ENCODE results near the gene IMMP2L. TPM values are rescaled to one million over a fixed set of nuclear protein-coding genes. Genes with fewer than 3 reads are reported as not detected.

The IMMP2L gene
- total and polyA plus RNA-seq, 4 donors, result 7.3 to 21.1 (median 12.4) TPM

GRCh38 chr7:111588065-111588433 lies 25.8 kb upstream of the IMMP2L start:
- Histone ChIP-seq H3K36me3 (ENCODE audit: control insufficient read depth in 4 of 4, insufficient read depth in 3 of 4, low read depth in 1 of 4, low read length in 3 of 4) (no peaks in the 10 kb centered on the region), H3K4me3 (ENCODE audit: low read depth in 1 of 3, low read length in 3 of 3) (no peak overlapping the region), H3K4me1 (ENCODE audit: control insufficient read depth in 4 of 4, insufficient read depth in 4 of 4, low read length in 3 of 4) (no peaks in the 10 kb centered on the region), H3K9me3 (ENCODE audit: control insufficient read depth in 4 of 4, low read length in 3 of 4) (no peaks in the 10 kb centered on the region), H3K27ac (ENCODE audit: low read depth in 1 of 2, low read length in 2 of 2) (no peak overlapping the region), H3K9ac (ENCODE audit: low read depth in 1 of 2, low read length in 2 of 2) (no peak overlapping the region), H3K27me3 (ENCODE audit: control insufficient read depth in 4 of 4, insufficient read depth in 4 of 4, low read length in 3 of 4) (no peaks in the 10 kb centered on the region)
- DNase-seq (ENCODE audit: low spot score), result no peak
- WGBS, result 85% methylated on average over 3 of the region's 3 CpGs
- TF ChIP-seq RXRA (IDR thresholded peaks at IDR 0.05) (no peak), HNF4G (IDR thresholded peaks at IDR 0.05) (no peak), YY1 (IDR thresholded peaks at IDR 0.05) (no peak), JUND (IDR thresholded peaks at IDR 0.05) (no peak), ATF3 (IDR thresholded peaks at IDR 0.05) (no peak), NR2F2 (IDR thresholded peaks at IDR 0.05) (no peak), HNF4A (conservative IDR thresholded peaks at IDR 0.05) (no peak), SP1 (IDR thresholded peaks at IDR 0.05) (no peak), TAF1 (conservative IDR thresholded peaks at IDR 0.05) (no peak), RAD21 (IDR thresholded peaks at IDR 0.05) (no peak), CTCF (IDR thresholded peaks at IDR 0.05; ENCODE audit: low read depth, low read length, missing input control) (no peak)
- TF ChIP-seq, protein P1, sequence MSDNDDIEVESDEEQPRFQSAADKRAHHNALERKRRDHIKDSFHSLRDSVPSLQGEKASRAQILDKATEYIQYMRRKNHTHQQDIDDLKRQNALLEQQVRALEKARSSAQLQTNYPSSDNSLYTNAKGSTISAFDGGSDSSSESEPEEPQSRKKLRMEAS (IDR thresholded peaks at IDR 0.05), result no peak
- TF ChIP-seq, protein P2, sequence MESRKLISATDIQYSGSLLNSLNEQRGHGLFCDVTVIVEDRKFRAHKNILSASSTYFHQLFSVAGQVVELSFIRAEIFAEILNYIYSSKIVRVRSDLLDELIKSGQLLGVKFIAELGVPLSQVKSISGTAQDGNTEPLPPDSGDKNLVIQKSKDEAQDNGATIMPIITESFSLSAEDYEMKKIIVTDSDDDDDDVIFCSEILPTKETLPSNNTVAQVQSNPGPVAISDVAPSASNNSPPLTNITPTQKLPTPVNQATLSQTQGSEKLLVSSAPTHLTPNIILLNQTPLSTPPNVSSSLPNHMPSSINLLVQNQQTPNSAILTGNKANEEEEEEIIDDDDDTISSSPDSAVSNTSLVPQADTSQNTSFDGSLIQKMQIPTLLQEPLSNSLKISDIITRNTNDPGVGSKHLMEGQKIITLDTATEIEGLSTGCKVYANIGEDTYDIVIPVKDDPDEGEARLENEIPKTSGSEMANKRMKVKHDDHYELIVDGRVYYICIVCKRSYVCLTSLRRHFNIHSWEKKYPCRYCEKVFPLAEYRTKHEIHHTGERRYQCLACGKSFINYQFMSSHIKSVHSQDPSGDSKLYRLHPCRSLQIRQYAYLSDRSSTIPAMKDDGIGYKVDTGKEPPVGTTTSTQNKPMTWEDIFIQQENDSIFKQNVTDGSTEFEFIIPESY (IDR thresholded peaks at IDR 0.05), result no peak

DNA sequence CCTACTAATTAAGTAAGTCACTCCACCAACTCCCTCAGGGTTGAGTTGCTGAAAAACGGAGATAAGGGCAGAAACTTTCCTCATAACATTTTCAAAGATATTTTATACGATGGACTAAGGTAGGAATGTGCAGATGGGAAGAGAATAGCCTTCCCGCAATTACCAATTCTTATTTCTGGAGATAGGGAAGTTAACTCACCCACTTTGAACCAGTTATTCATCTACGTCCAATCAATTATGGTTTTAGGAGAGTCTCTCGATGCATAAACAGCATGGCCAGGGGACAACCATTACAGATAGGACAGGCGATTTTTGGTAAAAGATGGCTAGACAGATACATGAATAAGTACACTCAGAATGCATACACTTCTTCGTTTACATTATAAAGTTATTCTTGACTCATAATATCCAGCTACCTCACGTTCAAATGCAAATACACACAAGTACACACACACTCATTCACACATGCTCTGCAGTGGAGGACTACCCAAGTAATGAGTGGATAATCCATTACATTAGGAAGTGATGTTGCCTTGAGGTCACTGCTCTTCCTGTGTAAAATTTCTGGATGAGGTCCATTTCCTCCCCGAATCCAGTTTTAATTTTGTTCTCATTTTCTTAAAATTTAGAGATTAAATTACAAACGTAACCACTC lies 25.2 kb upstream of the IMMP2L start:
- no peak overlapping the region for H3K9ac ChIP-seq (ENCODE audit: low read depth in 1 of 2, low read length in 2 of 2)
- H3K4me3 ChIP-seq (ENCODE audit: low read depth in 1 of 3, low read length in 3 of 3), result no peak overlapping the region
- H3K36me3 ChIP-seq (ENCODE audit: control insufficient read depth in 4 of 4, insufficient read depth in 3 of 4, low read depth in 1 of 4, low read length in 3 of 4), result no peaks in the 10 kb centered on the region
- no peaks in the 10 kb centered on the region for H3K27me3 ChIP-seq (ENCODE audit: control insufficient read depth in 4 of 4, insufficient read depth in 4 of 4, low read length in 3 of 4)
- H3K27ac ChIP-seq (ENCODE audit: low read depth in 1 of 2, low read length in 2 of 2), result no peak overlapping the region
- no peak for DNase-seq (ENCODE audit: low spot score)
- no peaks in the 10 kb centered on the region for H3K9me3 ChIP-seq (ENCODE audit: control insufficient read depth in 4 of 4, low read length in 3 of 4)
- WGBS, result 83% methylated on average over 10 of the region's 10 CpGs
- no peaks in the 10 kb centered on the region for H3K4me1 ChIP-seq (ENCODE audit: control insufficient read depth in 4 of 4, insufficient read depth in 4 of 4, low read length in 3 of 4)
- no peak for TF ChIP-seq TAF1 (conservative IDR thresholded peaks at IDR 0.05)
- TF ChIP-seq CTCF (IDR thresholded peaks at IDR 0.05; ENCODE audit: low read depth, low read length, missing input control), result no peak
- no peak for TF ChIP-seq SP1 (IDR thresholded peaks at IDR 0.05)
- no peak for TF ChIP-seq NR2F2 (IDR thresholded peaks at IDR 0.05)
- TF ChIP-seq GABPA (IDR thresholded peaks at IDR 0.05 in 1 of 2, conservative IDR thresholded peaks at IDR 0.05 in 1 of 2), result no peak
- no peak for TF ChIP-seq YY1 (IDR thresholded peaks at IDR 0.05)
- no peak for TF ChIP-seq FOXA1 (IDR thresholded peaks at IDR 0.05)
- TF ChIP-seq, protein P3, sequence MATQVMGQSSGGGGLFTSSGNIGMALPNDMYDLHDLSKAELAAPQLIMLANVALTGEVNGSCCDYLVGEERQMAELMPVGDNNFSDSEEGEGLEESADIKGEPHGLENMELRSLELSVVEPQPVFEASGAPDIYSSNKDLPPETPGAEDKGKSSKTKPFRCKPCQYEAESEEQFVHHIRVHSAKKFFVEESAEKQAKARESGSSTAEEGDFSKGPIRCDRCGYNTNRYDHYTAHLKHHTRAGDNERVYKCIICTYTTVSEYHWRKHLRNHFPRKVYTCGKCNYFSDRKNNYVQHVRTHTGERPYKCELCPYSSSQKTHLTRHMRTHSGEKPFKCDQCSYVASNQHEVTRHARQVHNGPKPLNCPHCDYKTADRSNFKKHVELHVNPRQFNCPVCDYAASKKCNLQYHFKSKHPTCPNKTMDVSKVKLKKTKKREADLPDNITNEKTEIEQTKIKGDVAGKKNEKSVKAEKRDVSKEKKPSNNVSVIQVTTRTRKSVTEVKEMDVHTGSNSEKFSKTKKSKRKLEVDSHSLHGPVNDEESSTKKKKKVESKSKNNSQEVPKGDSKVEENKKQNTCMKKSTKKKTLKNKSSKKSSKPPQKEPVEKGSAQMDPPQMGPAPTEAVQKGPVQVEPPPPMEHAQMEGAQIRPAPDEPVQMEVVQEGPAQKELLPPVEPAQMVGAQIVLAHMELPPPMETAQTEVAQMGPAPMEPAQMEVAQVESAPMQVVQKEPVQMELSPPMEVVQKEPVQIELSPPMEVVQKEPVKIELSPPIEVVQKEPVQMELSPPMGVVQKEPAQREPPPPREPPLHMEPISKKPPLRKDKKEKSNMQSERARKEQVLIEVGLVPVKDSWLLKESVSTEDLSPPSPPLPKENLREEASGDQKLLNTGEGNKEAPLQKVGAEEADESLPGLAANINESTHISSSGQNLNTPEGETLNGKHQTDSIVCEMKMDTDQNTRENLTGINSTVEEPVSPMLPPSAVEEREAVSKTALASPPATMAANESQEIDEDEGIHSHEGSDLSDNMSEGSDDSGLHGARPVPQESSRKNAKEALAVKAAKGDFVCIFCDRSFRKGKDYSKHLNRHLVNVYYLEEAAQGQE (IDR thresholded peaks at IDR 0.05), result no peak
- TF ChIP-seq, protein P1 (IDR thresholded peaks at IDR 0.05), result no peak
- no peak for TF ChIP-seq EGR1 (IDR thresholded peaks at IDR 0.05; ENCODE audit: low read depth in 2 of 2)
- no peak for TF ChIP-seq HNF4A (conservative IDR thresholded peaks at IDR 0.05)
- no peak for TF ChIP-seq FOXA2 (IDR thresholded peaks at IDR 0.05)
- no peak for TF ChIP-seq ATF3 (IDR thresholded peaks at IDR 0.05)
- TF ChIP-seq, protein P2 (IDR thresholded peaks at IDR 0.05), result no peak
- no peak for TF ChIP-seq RXRA (IDR thresholded peaks at IDR 0.05)
- no peak for TF ChIP-seq RAD21 (IDR thresholded peaks at IDR 0.05)

Data from liver (tissue), 9 donors.